A549 (cell line): ENCODE data around the gene ATP2B3. TPM values are rescaled to one million over a fixed set of nuclear protein-coding genes. Genes with fewer than 3 reads are reported as not detected.

Source experiments
- ATAC-seq, 2 experiments: fragments of 200-7000 bp in 1 of 2; fragments of >200 bp in 1 of 2; cut with Nextera tagmentation in 1 of 2; cut with Tn5 transposase in 1 of 2; 3 replicates each; pipeline versions ENCODE4 v1.8.0 to v1.9.1; 2018 to 2020; ENCODE audit warnings: mild to moderate bottlenecking in 1 of 2, moderate library complexity in 1 of 2
- CTCF ChIA-PET: fragments of 300-600 bp; sonication (Branson Sonifier 250); formaldehyde crosslinking; extraction: SDS; loops from one replicate; lab custom pipeline; 2021; ENCODE audit warnings: antibody characterized with exemption, inconsistent platforms; lab: Yijun Ruan, JAX
- POLR2A ChIA-PET: fragments of 350-600 bp; formaldehyde crosslinking; extraction: SDS; loops from one replicate; lab custom pipeline; 2021; ENCODE audit warnings: antibody characterized with exemption, inconsistent platforms; lab: Yijun Ruan, JAX
- DNase-seq, 2 experiments: peaks; one replicate each; pipeline versions ENCODE4 v3.0.0 to v3.0.0-alpha.2; 2011 to 2016; ENCODE audit warnings: low read depth in 1 of 2, low spot score in 1 of 2
- FAIRE-seq: peaks from 2 replicates; lab custom pipeline; 2011; peaks lifted over from hg19 to GRCh38; lab: Jason Lieb, UNC
- H3K27ac ChIP-seq, 2 experiments: fragments of >200 bp; sonication (Bioruptor Twin); formaldehyde crosslinking; 3 replicates each; pipeline ENCODE4 v1.5.1; 2016 to 2017
- H3K4me1 ChIP-seq: fragments of >200 bp; sonication (Bioruptor Twin); formaldehyde crosslinking; 3 replicates; pipeline ENCODE4 v1.6.1; 2016
- H3K4me2 ChIP-seq: fragments of >200 bp; sonication (Bioruptor Twin); formaldehyde crosslinking; 3 replicates; pipeline ENCODE4 v1.6.1; 2016
- H3K4me3 ChIP-seq: fragments of >200 bp; sonication (Bioruptor Twin); formaldehyde crosslinking; 3 replicates; pipeline ENCODE4 v1.5.1; 2016
- H3K9me3 ChIP-seq: fragments of >200 bp; sonication (Bioruptor Twin); formaldehyde crosslinking; 3 replicates; pipeline ENCODE4 v1.6.1; 2016
- BCL3 ChIP-seq: fragments of >200 bp; sonication (Bioruptor Twin); formaldehyde crosslinking; IDR thresholded peaks from 3 replicates; pipeline ENCODE4 v1.6.1; 2016
- CBX2 ChIP-seq: fragments of 200-600 bp; sonication (generic); IDR thresholded peaks from 2 replicates; pipeline ENCODE4 v1.6.1; 2016; ENCODE audit warnings: low read depth, mild to moderate bottlenecking, borderline replicate concordance
- CEBPB ChIP-seq, 2 experiments: fragments of >200 bp in 1 of 2; sonication (Bioruptor Twin) in 1 of 2; formaldehyde crosslinking in 1 of 2; IDR thresholded peaks; 2 replicates each; pipeline ENCODE4 v1.6.1; 2012 to 2016
- CHD2 ChIP-seq: fragments of 150-350 bp; IDR thresholded peaks from 2 replicates; pipeline ENCODE4 v1.6.1; 2014; ENCODE audit warnings: low read length; ENCODE audit not compliant: partially characterized antibody
- CTCF ChIP-seq: fragments of >200 bp; sonication (Bioruptor Twin); formaldehyde crosslinking; IDR thresholded peaks from 3 replicates; pipeline ENCODE4 v1.5.1; 2016
- EHMT2 ChIP-seq: fragments of 200-600 bp; sonication (generic); IDR thresholded peaks from 2 replicates; pipeline ENCODE4 v1.6.1; 2016; ENCODE audit warnings: antibody characterized with exemption, low read depth, mild to moderate bottlenecking, moderate library complexity
- EP300 ChIP-seq, 2 experiments: fragments of >200 bp; sonication (Bioruptor Twin); formaldehyde crosslinking; IDR thresholded peaks; 2 replicates in 1 of 2; 3 replicates in 1 of 2; pipeline ENCODE4 v1.6.1; 2016 to 2017
- FOXS1 ChIP-seq: fragments of 250-450 bp; sonication (Bioruptor Pico); IDR thresholded peaks from 2 replicates; pipeline ENCODE4 v1.5.0; 2020; ENCODE audit warnings: mild to moderate bottlenecking, moderate library complexity
- GATA3 ChIP-seq: IDR thresholded peaks from 2 replicates; pipeline ENCODE4 v1.6.1; 2012; ENCODE audit warnings: borderline replicate concordance
- HMGXB4 ChIP-seq: fragments of 250-450 bp; sonication (Bioruptor Pico); IDR thresholded peaks from 2 replicates; pipeline ENCODE4 v1.5.0; 2021; ENCODE audit warnings: mild to moderate bottlenecking, moderate library complexity, borderline replicate concordance
- HOXB5 ChIP-seq: fragments of 250-450 bp; sonication (Bioruptor Pico); IDR thresholded peaks from 2 replicates; pipeline ENCODE4 v1.5.0; 2020; ENCODE audit warnings: mild to moderate bottlenecking, moderate library complexity
- JUN ChIP-seq, 2 experiments: fragments of >200 bp; sonication (Bioruptor Twin); formaldehyde crosslinking; IDR thresholded peaks; 2 replicates in 1 of 2; 3 replicates in 1 of 2; pipeline ENCODE4 v1.6.1; 2016 to 2017
- KDM1A ChIP-seq: fragments of 200-600 bp; sonication (generic); IDR thresholded peaks from 2 replicates; pipeline ENCODE4 v1.6.1; 2016; ENCODE audit warnings: low read depth, mild to moderate bottlenecking
- KDM5A ChIP-seq: fragments of 200-600 bp; sonication (generic); IDR thresholded peaks from 2 replicates; pipeline ENCODE4 v1.6.1; 2016; ENCODE audit warnings: antibody characterized with exemption, mild to moderate bottlenecking
- MAZ ChIP-seq: fragments of 150-350 bp; IDR thresholded peaks from 2 replicates; pipeline ENCODE4 v1.6.1; 2014; ENCODE audit warnings: antibody characterized with exemption, low read depth, low read length, borderline replicate concordance
- PHF8 ChIP-seq: fragments of 200-600 bp; sonication (generic); IDR thresholded peaks from 2 replicates; pipeline ENCODE4 v1.6.1; 2016; ENCODE audit warnings: low read depth, mild to moderate bottlenecking, antibody characterized with exemption, moderate library complexity, borderline replicate concordance
- POLR2A ChIP-seq: IDR thresholded peaks from 2 replicates; pipeline ENCODE4 v1.6.1; 2012; ENCODE audit warnings: mild to moderate bottlenecking, low read length
- POLR2AphosphoS2 ChIP-seq: conservative IDR thresholded peaks from 2 replicates; pipeline ENCODE4 v1.6.1; 2012; ENCODE audit warnings: low read length, improper control_type of control experiment, inconsistent platforms
- RFX5 ChIP-seq: fragments of 450-650 bp; IDR thresholded peaks from 2 replicates; pipeline ENCODE4 v1.7.1; 2014; ENCODE audit warnings: antibody characterized with exemption, mild to moderate bottlenecking, moderate library complexity
- SMC3 ChIP-seq: fragments of >200 bp; sonication (Bioruptor Twin); formaldehyde crosslinking; IDR thresholded peaks from 3 replicates; pipeline ENCODE4 v1.6.1; 2018; ENCODE audit warnings: inconsistent platforms
- SREBF2 ChIP-seq: fragments of 450-650 bp; IDR thresholded peaks from 2 replicates; pipeline ENCODE4 v1.6.1; 2014; ENCODE audit warnings: mild to moderate bottlenecking, moderate library complexity
- TFCP2L1 ChIP-seq: fragments of 250-450 bp; sonication (Bioruptor Pico); IDR thresholded peaks from 2 replicates; pipeline ENCODE4 v1.5.0; 2021; ENCODE audit warnings: mild to moderate bottlenecking
- TP53 ChIP-seq: fragments of 250-450 bp; sonication (Bioruptor Pico); IDR thresholded peaks from 2 replicates; pipeline ENCODE4 v1.5.0; 2021; ENCODE audit warnings: mild to moderate bottlenecking, moderate library complexity
- USF2 ChIP-seq: fragments of 450-650 bp; IDR thresholded peaks from 2 replicates; pipeline ENCODE4 v1.6.1; 2014; ENCODE audit warnings: antibody characterized with exemption
- ZC3H11A ChIP-seq: fragments of 450-650 bp; IDR thresholded peaks from 2 replicates; pipeline ENCODE4 v1.6.1; 2014; ENCODE audit warnings: antibody characterized with exemption, mild to moderate bottlenecking
- ZFP36 ChIP-seq: fragments of 450-650 bp; IDR thresholded peaks from 2 replicates; pipeline ENCODE4 v1.6.1; 2014; ENCODE audit warnings: borderline replicate concordance; ENCODE audit not compliant: partially characterized antibody
- ZNF302 ChIP-seq: fragments of 250-450 bp; sonication (Bioruptor Pico); IDR thresholded peaks from 2 replicates; pipeline ENCODE4 v1.9.0; 2021; ENCODE audit warnings: inconsistent platforms, mild to moderate bottlenecking, moderate library complexity
- WGBS: methylation state at CpG from one replicate; pipeline ENCODE4 v1.1.6; 2017; ENCODE audit errors: missing lambda C conversion rate; 5-methylcytosine and 5-hydroxymethylcytosine counted together
- polyA plus RNA-seq, 4 experiments: library from polyadenylated mRNA; depleted of rRNA in 3 of 4; stranded (reverse); fragments of >200 nt; fragmentation: RNase III in 1 of 4; extraction: RNeasy Plus Mini Kit Qiagen cat#74134 plus additional on column Dnase treatment in 1 of 4; gene quantifications; 2 replicates in 3 of 4; 3 replicates in 1 of 4; pipeline ENCODE4 v1.2.3, GENCODE V29; 2011 to 2017

The ATP2B3 gene
- polyA plus RNA-seq, 2 of the 4 experiments (the other 2 are of a cell fraction): 0.13 to 0.30 TPM

DNA sequence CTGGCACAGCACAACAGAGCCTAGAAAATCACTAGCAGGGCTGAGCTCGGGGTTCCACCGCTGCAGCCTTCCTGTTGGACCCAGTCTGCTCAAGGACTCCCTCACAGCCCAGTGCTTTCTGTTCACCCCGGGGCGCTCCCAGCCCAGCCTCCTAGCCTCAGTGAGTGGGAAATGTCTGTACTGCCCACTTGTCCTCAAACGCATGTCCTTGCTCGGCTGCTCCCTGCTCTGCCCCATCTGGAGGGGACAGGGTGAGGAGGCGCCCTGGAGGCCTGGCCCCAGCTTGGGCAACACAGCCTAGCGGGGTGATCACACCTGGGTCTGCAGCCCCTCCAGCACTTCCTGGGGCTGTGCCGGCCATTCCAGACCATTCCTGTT, 93.4 kb downstream of the ATP2B3 start:
- no peak for TF ChIP-seq CHD2
- no peak for TF ChIP-seq CBX2
- TF ChIP-seq ZNF302: no peak
- no peak for TF ChIP-seq USF2
- no peak for TF ChIP-seq MAZ
- no peak for TF ChIP-seq JUN (IDR thresholded peaks at IDR 0.05)
- no peak for TF ChIP-seq FOXS1 (CRISPR knock-in tag)
- no peak for TF ChIP-seq EP300 (IDR thresholded peaks at IDR 0.05)
- TF ChIP-seq KDM5A: no peak
- no peak for TF ChIP-seq ZFP36
- TF ChIP-seq BCL3: no peak
- no peak for TF ChIP-seq GATA3
- TF ChIP-seq PHF8: no peak
- no peak for TF ChIP-seq SREBF2
- peaks cover 6% of the 10 kb centered on the region; the same call in 2 of the 3 replicates for H3K4me1 ChIP-seq
- ChIA-PET CTCF (interaction anchor here (0.9 to 2.6 kb wide), 8 partner anchors 11 to 98 kb away, joined by 3 to 43 read pairs (median 16); no protein-coding TSS in a partner anchor), POLR2A (no interaction called here)
- WGBS: 78% methylated on average over 4 of the region's 9 CpGs
- H3K4me3 ChIP-seq: no peak overlapping the region
- ATAC-seq: peak; percentile 41 to 52; a peak in 3 of 6 replicates
- H3K4me2 ChIP-seq: no peak overlapping the region; the same call in 2 of the 3 replicates
- FAIRE-seq: no peak
- H3K27ac ChIP-seq: no peak overlapping the region
- no peaks in the 10 kb centered on the region for H3K9me3 ChIP-seq
- DNase-seq: no peak

GRCh38 chrX:153611298-153612095, 94.1 kb downstream of the ATP2B3 start:
- FAIRE-seq (no peak), ATAC-seq (no peak), DNase-seq (no peak)
- Histone ChIP-seq H3K4me1 (peaks cover 6% of the 10 kb centered on the region; the same call in 2 of the 3 replicates), H3K4me2 (no peak overlapping the region), H3K4me3 (no peak overlapping the region), H3K27ac (no peak overlapping the region), H3K9me3 (no peaks in the 10 kb centered on the region)
- TF ChIP-seq CHD2 (no peak), EHMT2 (no peak), POLR2AphosphoS2 (no peak), CBX2 (no peak), CEBPB (IDR thresholded peaks at IDR 0.05) (no peak)
- ChIA-PET CTCF (interaction anchor here (0.6 to 2.5 kb wide), 10 partner anchors 13 to 97 kb away, joined by 3 to 21 read pairs (median 3); partner anchors contain the start of gene CCNQ), POLR2A (no interaction called here)
- WGBS: 69% methylated on average over 8 of the region's 14 CpGs

GRCh38 chrX:153612413-153612812, 95.0 kb downstream of the ATP2B3 start:
- no peak overlapping the region for H3K4me2 ChIP-seq
- ChIA-PET CTCF (interaction anchor here (0.6 to 2.8 kb wide), 10 partner anchors 9 to 104 kb away, joined by 3 to 17 read pairs (median 3); partner anchors contain the start of gene CCNQ), POLR2A (no interaction called here)
- ATAC-seq: no peak
- WGBS: 54% methylated on average over 10 of the region's 10 CpGs
- H3K4me3 ChIP-seq: no peak overlapping the region
- peaks cover 6% of the 10 kb centered on the region; the same call in 2 of the 3 replicates for H3K4me1 ChIP-seq
- FAIRE-seq: no peak
- no peak overlapping the region for H3K27ac ChIP-seq
- DNase-seq: no peak
- H3K9me3 ChIP-seq: no peaks in the 10 kb centered on the region
- TF ChIP-seq ZNF302 (no peak), KDM1A (no peak), EP300 (IDR thresholded peaks at IDR 0.05) (no peak), ZC3H11A (no peak), POLR2A (no peak), SMC3 (no peak), CTCF (no peak), RFX5 (no peak), TFCP2L1 (no peak), HOXB5 (CRISPR knock-in tag) (no peak), GATA3 (no peak), HMGXB4 (no peak), USF2 (no peak), TP53 (CRISPR knock-in tag) (no peak)
